Fibroblast of lung (primary cell): ENCODE data around the gene MSI2.

Source experiments
- EZH2 ChIP-seq: IDR thresholded peaks from 2 replicates; pipeline ENCODE4 v1.5.1; 2012; ENCODE audit warnings: low read length, control low read depth, mild to moderate bottlenecking; ENCODE audit errors: missing control alignments
- TF ChIP-seq, protein P1 (sequence below), 2 donors: IDR thresholded peaks in 1 of 2; conservative IDR thresholded peaks in 1 of 2; 1 replicate in 1 of 2; 2 replicates in 1 of 2; pipeline ENCODE4 v1.5.1; 2011 to 2012; ENCODE audit warnings: low read length in 2 of 2, control low read depth in 1 of 2, inconsistent platforms in 1 of 2, low read depth in 1 of 2, mild to moderate bottlenecking in 1 of 2

DNA sequence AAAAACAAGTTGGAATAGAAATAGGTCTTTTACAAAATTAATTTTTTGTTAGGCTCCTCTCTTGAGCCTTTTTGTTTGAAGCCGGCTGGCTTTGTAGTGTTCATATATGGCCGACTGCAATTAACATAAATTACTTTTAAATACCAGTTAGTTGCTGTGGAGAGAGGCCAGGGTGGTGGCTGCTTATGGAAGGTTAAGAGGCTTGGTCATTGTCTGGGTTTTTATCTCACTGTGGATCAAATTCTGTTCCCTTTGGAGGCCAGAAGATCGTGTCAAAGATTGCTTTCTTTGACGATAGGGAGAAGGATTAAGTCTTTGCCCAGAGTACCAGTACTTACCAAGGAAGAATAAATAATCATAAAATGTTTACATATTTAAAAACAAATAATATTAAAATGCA, 39.9 kb downstream of the MSI2 start:
- TF ChIP-seq, protein P1, sequence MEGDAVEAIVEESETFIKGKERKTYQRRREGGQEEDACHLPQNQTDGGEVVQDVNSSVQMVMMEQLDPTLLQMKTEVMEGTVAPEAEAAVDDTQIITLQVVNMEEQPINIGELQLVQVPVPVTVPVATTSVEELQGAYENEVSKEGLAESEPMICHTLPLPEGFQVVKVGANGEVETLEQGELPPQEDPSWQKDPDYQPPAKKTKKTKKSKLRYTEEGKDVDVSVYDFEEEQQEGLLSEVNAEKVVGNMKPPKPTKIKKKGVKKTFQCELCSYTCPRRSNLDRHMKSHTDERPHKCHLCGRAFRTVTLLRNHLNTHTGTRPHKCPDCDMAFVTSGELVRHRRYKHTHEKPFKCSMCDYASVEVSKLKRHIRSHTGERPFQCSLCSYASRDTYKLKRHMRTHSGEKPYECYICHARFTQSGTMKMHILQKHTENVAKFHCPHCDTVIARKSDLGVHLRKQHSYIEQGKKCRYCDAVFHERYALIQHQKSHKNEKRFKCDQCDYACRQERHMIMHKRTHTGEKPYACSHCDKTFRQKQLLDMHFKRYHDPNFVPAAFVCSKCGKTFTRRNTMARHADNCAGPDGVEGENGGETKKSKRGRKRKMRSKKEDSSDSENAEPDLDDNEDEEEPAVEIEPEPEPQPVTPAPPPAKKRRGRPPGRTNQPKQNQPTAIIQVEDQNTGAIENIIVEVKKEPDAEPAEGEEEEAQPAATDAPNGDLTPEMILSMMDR (conservative IDR thresholded peaks at IDR 0.05 in 1 of 2, IDR thresholded peaks at IDR 0.05 in 1 of 2; ENCODE audit: low read depth in 1 of 2, low read length in 2 of 2): no peak
- no peak for TF ChIP-seq EZH2
